GM12865 (cell line): ENCODE measurements around the gene FHL1.

Experiments
- DNase-seq: peaks from one replicate; pipeline ENCODE4 v3.0.0; 2010; ENCODE audit warnings: low read depth
- H3K4me3 ChIP-seq: 2 replicates; pipeline ENCODE4 v1.5.1; 2011; ENCODE audit warnings: mild to moderate bottlenecking, low read depth, low read length, control low read depth
- TF ChIP-seq, protein P1 (sequence below): IDR thresholded peaks from 2 replicates; pipeline ENCODE4 v1.5.1; 2011; ENCODE audit warnings: low read length, control low read depth, low read depth, inconsistent platforms; ENCODE audit not compliant: insufficient read depth; ENCODE audit errors: missing control alignments

FHL1 gene

DNA sequence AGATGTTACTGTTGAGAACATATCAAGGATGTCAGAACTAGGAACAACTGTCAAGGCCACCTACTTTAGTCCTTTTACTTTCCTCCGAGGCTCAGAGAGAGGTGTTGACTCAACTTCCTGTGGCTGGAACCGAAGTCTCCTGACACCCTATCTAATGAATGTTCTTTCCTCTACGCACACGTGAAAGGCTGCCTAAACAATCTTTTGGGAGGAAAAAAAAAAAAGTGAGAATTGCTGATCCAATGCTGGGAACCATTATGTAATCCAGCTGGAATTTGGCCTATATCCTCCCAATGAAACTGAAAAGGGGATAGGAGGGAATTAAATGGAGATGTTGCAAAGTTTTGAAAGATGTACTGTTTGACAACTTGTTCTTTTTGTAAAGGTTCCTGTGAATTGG lies 112.2 kb downstream of the FHL1 start:
- no peak overlapping the region for H3K4me3 ChIP-seq
- DNase-seq, result no peak
- TF ChIP-seq, protein P1, sequence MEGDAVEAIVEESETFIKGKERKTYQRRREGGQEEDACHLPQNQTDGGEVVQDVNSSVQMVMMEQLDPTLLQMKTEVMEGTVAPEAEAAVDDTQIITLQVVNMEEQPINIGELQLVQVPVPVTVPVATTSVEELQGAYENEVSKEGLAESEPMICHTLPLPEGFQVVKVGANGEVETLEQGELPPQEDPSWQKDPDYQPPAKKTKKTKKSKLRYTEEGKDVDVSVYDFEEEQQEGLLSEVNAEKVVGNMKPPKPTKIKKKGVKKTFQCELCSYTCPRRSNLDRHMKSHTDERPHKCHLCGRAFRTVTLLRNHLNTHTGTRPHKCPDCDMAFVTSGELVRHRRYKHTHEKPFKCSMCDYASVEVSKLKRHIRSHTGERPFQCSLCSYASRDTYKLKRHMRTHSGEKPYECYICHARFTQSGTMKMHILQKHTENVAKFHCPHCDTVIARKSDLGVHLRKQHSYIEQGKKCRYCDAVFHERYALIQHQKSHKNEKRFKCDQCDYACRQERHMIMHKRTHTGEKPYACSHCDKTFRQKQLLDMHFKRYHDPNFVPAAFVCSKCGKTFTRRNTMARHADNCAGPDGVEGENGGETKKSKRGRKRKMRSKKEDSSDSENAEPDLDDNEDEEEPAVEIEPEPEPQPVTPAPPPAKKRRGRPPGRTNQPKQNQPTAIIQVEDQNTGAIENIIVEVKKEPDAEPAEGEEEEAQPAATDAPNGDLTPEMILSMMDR, result no peak

DNA sequence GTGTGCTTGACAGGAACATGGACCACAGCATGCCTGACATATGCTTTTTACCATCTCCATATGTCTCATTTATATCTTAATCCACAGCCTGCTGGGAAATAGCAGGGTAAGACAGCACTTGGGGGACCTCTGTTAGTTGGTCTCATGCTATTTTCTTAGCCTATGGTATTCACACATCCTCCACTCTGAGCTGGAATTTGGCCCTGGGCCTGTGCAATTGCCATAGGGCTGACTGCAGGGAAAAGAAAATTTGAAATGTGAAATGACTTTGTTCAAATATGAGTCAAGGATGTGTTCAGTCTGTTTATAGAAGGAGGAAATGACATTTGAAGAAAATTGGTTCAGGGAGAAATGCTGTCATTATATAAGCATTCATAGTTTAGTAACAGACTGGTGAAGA lies 113.4 kb downstream of the FHL1 start:
- H3K4me3 ChIP-seq, result no peak overlapping the region
- TF ChIP-seq, protein P1, result no peak
- no peak for DNase-seq
